Effector memory CD4-positive, alpha-beta T cell (primary cell): Measurements from ENCODE around the gene ZNF431.
A peak's percentile ranks its signal among the peaks of the same experiment; 100 is the strongest.

Source experiments
- DNase-seq, 3 donors: peaks; one replicate each; pipeline ENCODE4 v3.0.0-alpha.2; 2020
- H3K27ac ChIP-seq: 2 replicates; pipeline ENCODE4 v1.7.0; 2013; ENCODE audit warnings: mild to moderate bottlenecking, low read length, moderate library complexity; ENCODE audit not compliant: insufficient read depth, poor library complexity, severe bottlenecking
- H3K27me3 ChIP-seq: replicated peaks from 2 replicates; pipeline ENCODE4 v1.7.0; 2013; ENCODE audit warnings: mild to moderate bottlenecking, low read length; ENCODE audit not compliant: insufficient read depth, control insufficient read depth, poor library complexity, severe bottlenecking
- H3K36me3 ChIP-seq: 2 replicates; pipeline ENCODE4 v1.7.0; 2013; ENCODE audit warnings: mild to moderate bottlenecking, low read length, moderate library complexity; ENCODE audit not compliant: control insufficient read depth, insufficient read depth
- H3K4me1 ChIP-seq: 2 replicates; pipeline ENCODE4 v1.7.0; 2013; ENCODE audit warnings: low read length, mild to moderate bottlenecking; ENCODE audit not compliant: control insufficient read depth, insufficient read depth, poor library complexity, severe bottlenecking
- H3K4me3 ChIP-seq: 2 replicates; pipeline ENCODE4 v1.7.0; 2013; ENCODE audit warnings: low read length, low read depth, mild to moderate bottlenecking; ENCODE audit not compliant: insufficient read depth, poor library complexity, severe bottlenecking
- H3K9me3 ChIP-seq: 2 replicates; pipeline ENCODE4 v1.7.0; 2013; ENCODE audit warnings: mild to moderate bottlenecking, low read length, moderate library complexity; ENCODE audit not compliant: control insufficient read depth
- total RNA-seq, 3 donors: gene quantifications; one replicate each; lab custom pipeline; 2026; lab: John Stamatoyannopoulos, UW

The ZNF431 gene
- 41.0 to 50.1 (median 43.5) reads per million in 3 donors for total RNA-seq

- Histone ChIP-seq H3K27me3 (no peaks in the 10 kb centered on the region), H3K4me1 (peaks cover 8% of the 10 kb centered on the region), H3K27ac (peak within 1 kb of the TSS; percentile 82), H3K9me3 (no peaks in the 10 kb centered on the region), H3K36me3 (peaks cover 6% of the 10 kb centered on the region), H3K4me3 (peak within 1 kb of the TSS; percentile 92)
- DNase-seq: peak; percentile 76 to 85 (median 85)
These were observed at the start of gene ZNF431 for GRCh38 chr19:21141787-21142464. Gene ZNF431 (plus strand): TSS chr19:21142040. CDS start chr19:21142184, 144 bp downstream.

GRCh38 chr19:21092109-21092508 lies 49.7 kb upstream of the ZNF431 start:
- Histone ChIP-seq H3K9me3 (no peaks in the 10 kb centered on the region), H3K4me3 (no peak overlapping the region), H3K4me1 (no peaks in the 10 kb centered on the region), H3K27ac (no peak overlapping the region), H3K27me3 (no peaks in the 10 kb centered on the region), H3K36me3 (no peaks in the 10 kb centered on the region)
- DNase-seq: no peak

GRCh38 chr19:21094347-21095025 lies 47.4 kb upstream of the ZNF431 start:
- H3K4me1 ChIP-seq: no peaks in the 10 kb centered on the region
- no peaks in the 10 kb centered on the region for H3K9me3 ChIP-seq
- DNase-seq: no peak
- H3K27me3 ChIP-seq: no peaks in the 10 kb centered on the region
- no peak overlapping the region for H3K27ac ChIP-seq
- no peaks in the 10 kb centered on the region for H3K36me3 ChIP-seq
- H3K4me3 ChIP-seq: no peak overlapping the region

GRCh38 chr19:21098291-21098690 lies 43.5 kb upstream of the ZNF431 start:
- H3K36me3 ChIP-seq: no peaks in the 10 kb centered on the region
- no peak for DNase-seq
- no peaks in the 10 kb centered on the region for H3K9me3 ChIP-seq
- H3K27ac ChIP-seq: no peak overlapping the region
- no peak overlapping the region for H3K4me3 ChIP-seq
- no peaks in the 10 kb centered on the region for H3K4me1 ChIP-seq
- no peaks in the 10 kb centered on the region for H3K27me3 ChIP-seq

- H3K36me3 ChIP-seq: no peaks in the 10 kb centered on the region
- H3K4me1 ChIP-seq: no peaks in the 10 kb centered on the region
- no peak overlapping the region for H3K4me3 ChIP-seq
- H3K27ac ChIP-seq: no peak overlapping the region
- H3K9me3 ChIP-seq: no peaks in the 10 kb centered on the region
- H3K27me3 ChIP-seq: no peaks in the 10 kb centered on the region
- DNase-seq: no peak
These were observed 40.2 kb upstream of the ZNF431 start for GRCh38 chr19:21101521-21102242.

GRCh38 chr19:21109116-21109515 lies 32.7 kb upstream of the ZNF431 start:
- Histone ChIP-seq H3K36me3 (no peaks in the 10 kb centered on the region), H3K27me3 (no peaks in the 10 kb centered on the region), H3K4me1 (no peaks in the 10 kb centered on the region), H3K27ac (no peak overlapping the region), H3K4me3 (no peak overlapping the region), H3K9me3 (no peaks in the 10 kb centered on the region)
- no peak for DNase-seq

- no peaks in the 10 kb centered on the region for H3K27me3 ChIP-seq
- H3K36me3 ChIP-seq: peaks cover 3% of the 10 kb centered on the region
- H3K9me3 ChIP-seq: no peaks in the 10 kb centered on the region
- H3K4me1 ChIP-seq: no peaks in the 10 kb centered on the region
- DNase-seq: no peak
- no peak overlapping the region for H3K27ac ChIP-seq
- H3K4me3 ChIP-seq: no peak overlapping the region
These were observed 31.7 kb upstream of the ZNF431 start for GRCh38 chr19:21110183-21110582.

- no peak for DNase-seq
- Histone ChIP-seq H3K4me1 (no peaks in the 10 kb centered on the region), H3K27me3 (no peaks in the 10 kb centered on the region), H3K4me3 (no peak overlapping the region), H3K36me3 (peaks cover 11% of the 10 kb centered on the region), H3K9me3 (no peaks in the 10 kb centered on the region), H3K27ac (no peak overlapping the region)
These were observed 26.4 kb upstream of the ZNF431 start for GRCh38 chr19:21115430-21115829.

- Histone ChIP-seq H3K36me3 (peaks cover 11% of the 10 kb centered on the region), H3K27ac (no peak overlapping the region), H3K27me3 (no peaks in the 10 kb centered on the region), H3K4me1 (no peaks in the 10 kb centered on the region), H3K9me3 (no peaks in the 10 kb centered on the region), H3K4me3 (no peak overlapping the region)
- DNase-seq: no peak
These were observed 24.6 kb upstream of the ZNF431 start for GRCh38 chr19:21117041-21117907.
